ENCODE measurements around the gene TMEM212.

DNA sequence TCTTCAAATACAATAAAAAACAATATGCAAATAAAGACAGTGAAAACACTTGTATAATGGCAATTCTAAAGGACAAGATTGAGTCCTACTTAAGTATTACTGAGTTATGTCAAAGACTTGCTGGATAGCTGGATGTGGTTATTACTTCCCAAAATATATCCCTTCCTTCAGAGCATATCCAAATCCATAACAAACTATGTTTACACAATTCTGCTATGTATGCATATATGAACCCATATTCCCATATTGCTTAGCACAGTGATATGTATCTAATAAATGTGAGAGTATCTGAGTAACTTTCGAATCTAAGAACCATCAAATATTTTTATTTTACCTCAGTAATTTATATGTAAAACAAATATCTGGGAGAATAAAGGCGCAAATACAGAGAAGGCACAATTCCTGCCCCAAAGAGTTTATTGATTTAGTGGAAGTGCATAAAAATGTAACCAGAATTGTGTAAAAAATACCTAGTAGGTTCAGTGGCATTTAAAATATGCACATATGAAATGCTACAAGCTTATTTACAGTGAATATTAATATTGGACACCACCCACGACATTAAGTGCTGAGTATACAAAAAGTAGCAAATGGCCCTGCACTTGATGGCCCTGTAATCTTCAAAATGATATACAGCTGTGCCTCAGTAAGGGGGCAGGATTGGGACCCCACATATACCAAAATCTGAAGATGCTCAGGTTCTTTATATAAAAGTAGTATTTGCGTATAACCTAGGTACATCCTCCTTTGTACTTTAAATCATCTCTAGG is 37.1 kb downstream of the TMEM212 start:
- TF ChIP-seq, protein P1, sequence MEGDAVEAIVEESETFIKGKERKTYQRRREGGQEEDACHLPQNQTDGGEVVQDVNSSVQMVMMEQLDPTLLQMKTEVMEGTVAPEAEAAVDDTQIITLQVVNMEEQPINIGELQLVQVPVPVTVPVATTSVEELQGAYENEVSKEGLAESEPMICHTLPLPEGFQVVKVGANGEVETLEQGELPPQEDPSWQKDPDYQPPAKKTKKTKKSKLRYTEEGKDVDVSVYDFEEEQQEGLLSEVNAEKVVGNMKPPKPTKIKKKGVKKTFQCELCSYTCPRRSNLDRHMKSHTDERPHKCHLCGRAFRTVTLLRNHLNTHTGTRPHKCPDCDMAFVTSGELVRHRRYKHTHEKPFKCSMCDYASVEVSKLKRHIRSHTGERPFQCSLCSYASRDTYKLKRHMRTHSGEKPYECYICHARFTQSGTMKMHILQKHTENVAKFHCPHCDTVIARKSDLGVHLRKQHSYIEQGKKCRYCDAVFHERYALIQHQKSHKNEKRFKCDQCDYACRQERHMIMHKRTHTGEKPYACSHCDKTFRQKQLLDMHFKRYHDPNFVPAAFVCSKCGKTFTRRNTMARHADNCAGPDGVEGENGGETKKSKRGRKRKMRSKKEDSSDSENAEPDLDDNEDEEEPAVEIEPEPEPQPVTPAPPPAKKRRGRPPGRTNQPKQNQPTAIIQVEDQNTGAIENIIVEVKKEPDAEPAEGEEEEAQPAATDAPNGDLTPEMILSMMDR (IDR thresholded peaks at IDR 0.05) = no peak
- TF ChIP-seq POLR2A (IDR thresholded peaks at IDR 0.05) (no peak), POLR2AphosphoS5 (IDR thresholded peaks at IDR 0.05) (no peak), EP300 (IDR thresholded peaks at IDR 0.05) (no peak)

Measured in stomach (tissue), 4 donors.